PFSK-1 (cell line): ENCODE data around the gene HOXA4.

ENCODE experiments used
- POLR2AphosphoS5 ChIP-seq: IDR thresholded peaks from 2 replicates; pipeline ENCODE4 v1.6.1; 2012; ENCODE audit warnings: low read depth, mild to moderate bottlenecking, control low read depth, low read length, moderate library complexity
- REST ChIP-seq, 2 experiments: IDR thresholded peaks; 2 replicates each; pipeline versions ENCODE4 v1.6.1 to v1.8.0; 2011 to 2012; ENCODE audit warnings: low read depth in 2 of 2, low read length in 2 of 2, control low read depth in 1 of 2, inconsistent platforms in 1 of 2, mild to moderate bottlenecking in 1 of 2, moderate library complexity in 1 of 2; ENCODE audit not compliant: insufficient read depth in 1 of 2
- SIN3A ChIP-seq: IDR thresholded peaks from 2 replicates; pipeline ENCODE4 v1.6.1; 2012; ENCODE audit warnings: mild to moderate bottlenecking, low read length, moderate library complexity, borderline replicate concordance; ENCODE audit not compliant: insufficient read depth
- TAF1 ChIP-seq: IDR thresholded peaks from 2 replicates; pipeline ENCODE4 v1.6.1; 2012; ENCODE audit warnings: low read length, control low read depth, borderline replicate concordance; ENCODE audit not compliant: insufficient read depth

- TF ChIP-seq TAF1 = no peak
- no peak for TF ChIP-seq REST (IDR thresholded peaks at IDR 0.05; ENCODE audit: insufficient read depth in 1 of 2, low read depth in 2 of 2, low read length in 2 of 2)
- TF ChIP-seq POLR2AphosphoS5 = no peak
- TF ChIP-seq SIN3A = no peak
Observed at GRCh38 chr7:27100694-27101170, 29.8 kb downstream of the HOXA4 start.
